Psoas muscle (tissue), 8 donors: ENCODE measurements around the gene STK10. TPM values are rescaled to one million over a fixed set of nuclear protein-coding genes. Genes with fewer than 3 reads are reported as not detected.
A peak's percentile ranks its signal among the peaks of the same experiment; 100 is the strongest.

Experiments
- ATAC-seq, 4 donors: fragments of 200-7000 bp; cut with Tn5 transposase; one replicate each; pipeline ENCODE4 v1.9.1; 2020; ENCODE audit warnings: moderate library complexity in 3 of 4, mild to moderate bottlenecking in 2 of 4
- DNase-seq, 2 donors: peaks; one replicate each; pipeline ENCODE4 v3.0.0-alpha.2; 2020
- H3K27ac ChIP-seq: fragments of 200-600 bp; one replicate; pipeline ENCODE4 v1.8.0; 2022
- H3K27me3 ChIP-seq, 3 donors: fragments of 200-600 bp in 1 of 3; one replicate each; pipeline versions ENCODE4 v1.6.1 to v1.8.0; 2013 to 2022; ENCODE audit warnings: low read length in 2 of 3, mild to moderate bottlenecking in 2 of 3, moderate library complexity in 1 of 3; ENCODE audit not compliant: insufficient read depth in 3 of 3
- H3K36me3 ChIP-seq, 2 donors: fragments of 200-600 bp in 1 of 2; one replicate each; pipeline versions ENCODE4 v1.6.1 to v1.8.0; 2013 to 2022; ENCODE audit warnings: low read depth in 1 of 2, mild to moderate bottlenecking in 1 of 2, moderate library complexity in 1 of 2; ENCODE audit not compliant: insufficient read depth in 1 of 2
- H3K4me1 ChIP-seq: fragments of 200-600 bp; one replicate; pipeline ENCODE4 v1.8.0; 2022
- H3K4me3 ChIP-seq: fragments of 200-600 bp; one replicate; pipeline ENCODE4 v1.8.0; 2022; ENCODE audit warnings: mild to moderate bottlenecking
- H3K9me3 ChIP-seq: fragments of 200-600 bp; one replicate; pipeline ENCODE4 v1.8.0; 2022
- WGBS, 3 donors: extraction: QIAGEN DNeasy Blood & Tissue Kit; methylation state at CpG; one replicate each; pipeline versions ENCODE4 v1.1.6 to v1.1.7; 2013; 5-methylcytosine and 5-hydroxymethylcytosine counted together
- intact Hi-C, 2 donors: fragments of 100-400 bp; cut with DNase I; formaldehyde crosslinking; loops; one replicate each; pipeline versions ENCODE4 v1.11.0 to v1.14.2; 2022
- polyA plus RNA-seq, 3 donors: library from polyadenylated mRNA; stranded (reverse); fragments of 200-250 nt; gene quantifications; one replicate each; pipeline ENCODE4 v1.2.3, GENCODE V29; 2013
- total RNA-seq, 4 donors: library from RNA; stranded (reverse); fragmentation: NEBNext Ultra II Directional in 2 of 4; extraction: Animal tissue kit (Norgen Biotek cat#: 25700) in 2 of 4; gene quantifications; one replicate each; pipeline versions ENCODE4 v1.2.1 to v1.2.4, GENCODE V29; 2021 to 2023
- TF ChIP-seq, protein P1 (sequence below): fragments of 200-600 bp; IDR thresholded peaks from one replicate; pipeline ENCODE4 v1.8.0; 2022; ENCODE audit warnings: antibody characterized with exemption
- donor health status: healthy with polysubstance abuse.
- donor health status: DM: no; HTN: no; CAD: no; lungs with moderate emphysema.
- donor health status: Bipolar disorder and iron deficiency.
- donor health status: healthy.
- donor health status: DM: yes; HTN: yes; CAD: no.
- donor health status: DM: no; HTN: no; CAD: no.
- donor health status: DM: no; HTN: no; CAD: no.
- donor health status: DM: yes; HTN: yes; CAD: no.

The STK10 gene
- total and polyA plus RNA-seq, 7 donors: 1.9 to 8.6 (median 6.2) TPM

DNA sequence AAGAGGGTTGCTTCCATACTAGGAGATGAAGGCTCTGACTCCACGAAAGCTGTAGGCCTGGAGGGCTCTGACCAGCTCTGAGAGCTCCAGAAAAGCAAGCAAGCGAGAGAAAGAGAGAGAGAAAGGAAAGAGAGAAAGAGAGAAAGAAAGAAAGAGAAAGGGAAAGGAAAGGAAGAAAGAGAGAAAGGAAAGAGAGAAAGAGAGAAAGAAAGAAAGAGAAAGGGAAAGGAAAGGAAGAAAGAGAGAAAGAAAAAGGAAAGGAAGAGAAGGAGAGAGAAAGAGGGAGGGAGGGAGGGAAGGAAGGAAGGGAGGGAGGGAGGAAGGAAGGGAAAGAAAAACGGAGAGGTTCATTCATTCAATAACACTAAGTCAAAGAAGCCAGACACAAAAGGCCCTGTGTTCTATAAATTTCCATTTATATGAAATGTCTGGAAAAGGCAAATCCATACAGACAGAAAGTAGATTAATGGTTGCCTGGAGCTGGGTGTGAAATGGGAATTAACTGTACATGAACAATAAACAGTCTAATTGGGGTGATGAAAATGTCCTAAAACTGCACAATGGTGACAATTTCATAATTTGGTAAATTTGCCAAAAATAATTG lies 1.8 kb upstream of the STK10 start:
- Histone ChIP-seq H3K4me1 (peaks cover 7% of the 10 kb centered on the region), H3K27ac (no peak overlapping the region), H3K27me3 (no peaks in the 10 kb centered on the region), H3K9me3 (no peaks in the 10 kb centered on the region), H3K4me3 (no peak overlapping the region), H3K36me3 (no peaks in the 10 kb centered on the region)
- DNase-seq (no peak), ATAC-seq (no peak)
- 69 to 76% (median 74%) methylated on average over 3 of the region's 3 CpGs for WGBS, 3 donors
- TF ChIP-seq, protein P1, sequence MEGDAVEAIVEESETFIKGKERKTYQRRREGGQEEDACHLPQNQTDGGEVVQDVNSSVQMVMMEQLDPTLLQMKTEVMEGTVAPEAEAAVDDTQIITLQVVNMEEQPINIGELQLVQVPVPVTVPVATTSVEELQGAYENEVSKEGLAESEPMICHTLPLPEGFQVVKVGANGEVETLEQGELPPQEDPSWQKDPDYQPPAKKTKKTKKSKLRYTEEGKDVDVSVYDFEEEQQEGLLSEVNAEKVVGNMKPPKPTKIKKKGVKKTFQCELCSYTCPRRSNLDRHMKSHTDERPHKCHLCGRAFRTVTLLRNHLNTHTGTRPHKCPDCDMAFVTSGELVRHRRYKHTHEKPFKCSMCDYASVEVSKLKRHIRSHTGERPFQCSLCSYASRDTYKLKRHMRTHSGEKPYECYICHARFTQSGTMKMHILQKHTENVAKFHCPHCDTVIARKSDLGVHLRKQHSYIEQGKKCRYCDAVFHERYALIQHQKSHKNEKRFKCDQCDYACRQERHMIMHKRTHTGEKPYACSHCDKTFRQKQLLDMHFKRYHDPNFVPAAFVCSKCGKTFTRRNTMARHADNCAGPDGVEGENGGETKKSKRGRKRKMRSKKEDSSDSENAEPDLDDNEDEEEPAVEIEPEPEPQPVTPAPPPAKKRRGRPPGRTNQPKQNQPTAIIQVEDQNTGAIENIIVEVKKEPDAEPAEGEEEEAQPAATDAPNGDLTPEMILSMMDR: no peak
- intact Hi-C loops: loop anchor here (2.0 to 5.0 kb wide), 2 partner anchors 83 to 277 kb away; no protein-coding TSS in a partner anchor

DNA sequence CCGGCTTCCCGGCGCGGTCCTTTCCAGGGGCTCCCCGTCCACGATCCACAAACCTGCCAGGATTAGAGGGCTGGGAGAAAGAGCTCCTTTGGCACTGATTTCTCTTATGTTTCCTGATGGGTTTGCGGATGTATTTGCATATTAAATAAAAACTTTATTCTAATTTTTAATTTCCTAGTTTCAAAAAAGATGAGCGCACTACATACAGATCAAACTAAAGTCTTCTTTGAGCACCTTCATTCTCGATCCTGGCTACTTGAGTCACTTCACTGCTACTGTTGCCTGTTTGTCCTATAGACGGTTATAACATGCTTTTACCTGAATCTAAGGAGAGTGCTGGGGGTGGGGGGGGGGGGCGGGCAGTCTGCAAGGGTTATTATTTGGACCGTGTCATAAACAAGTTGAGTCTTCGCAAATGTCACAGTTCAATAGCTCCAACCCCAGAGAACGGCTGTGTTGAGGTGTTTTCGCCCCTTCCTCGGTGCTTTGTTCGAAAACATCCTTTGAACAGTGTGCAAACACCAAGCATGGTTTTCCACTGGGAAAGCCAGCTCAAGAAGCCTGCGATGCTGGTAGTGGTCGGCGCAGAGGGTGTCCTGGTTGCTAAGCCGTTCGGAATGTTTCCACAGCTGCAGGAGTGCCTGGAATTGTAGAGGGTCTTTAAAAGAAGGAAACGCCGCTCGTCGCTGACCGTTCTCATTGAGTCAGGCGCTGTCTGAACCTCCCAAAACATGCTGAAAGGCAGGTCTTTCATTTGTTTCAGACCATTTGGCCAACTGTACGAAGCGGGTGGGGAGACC lies 1.1 kb upstream of the STK10 start:
- H3K9me3 ChIP-seq: no peaks in the 10 kb centered on the region
- no peaks in the 10 kb centered on the region for H3K36me3 ChIP-seq
- DNase-seq (no peak), ATAC-seq (no peak)
- TF ChIP-seq, protein P1: no peak
- H3K4me1 ChIP-seq: peaks cover 7% of the 10 kb centered on the region
- intact Hi-C loops: loop anchor here (1.0 to 5.0 kb wide), 4 partner anchors 82 to 277 kb away; partner anchors contain the start of gene UBTD2 (in 1 of the 2)
- no peak overlapping the region for H3K27ac ChIP-seq
- 47 to 50% (median 48%) methylated on average over 30 of the region's 30 CpGs for WGBS, 3 donors
- peak overlapping the region; percentile 94 for H3K4me3 ChIP-seq
- H3K27me3 ChIP-seq: no peaks in the 10 kb centered on the region

DNA sequence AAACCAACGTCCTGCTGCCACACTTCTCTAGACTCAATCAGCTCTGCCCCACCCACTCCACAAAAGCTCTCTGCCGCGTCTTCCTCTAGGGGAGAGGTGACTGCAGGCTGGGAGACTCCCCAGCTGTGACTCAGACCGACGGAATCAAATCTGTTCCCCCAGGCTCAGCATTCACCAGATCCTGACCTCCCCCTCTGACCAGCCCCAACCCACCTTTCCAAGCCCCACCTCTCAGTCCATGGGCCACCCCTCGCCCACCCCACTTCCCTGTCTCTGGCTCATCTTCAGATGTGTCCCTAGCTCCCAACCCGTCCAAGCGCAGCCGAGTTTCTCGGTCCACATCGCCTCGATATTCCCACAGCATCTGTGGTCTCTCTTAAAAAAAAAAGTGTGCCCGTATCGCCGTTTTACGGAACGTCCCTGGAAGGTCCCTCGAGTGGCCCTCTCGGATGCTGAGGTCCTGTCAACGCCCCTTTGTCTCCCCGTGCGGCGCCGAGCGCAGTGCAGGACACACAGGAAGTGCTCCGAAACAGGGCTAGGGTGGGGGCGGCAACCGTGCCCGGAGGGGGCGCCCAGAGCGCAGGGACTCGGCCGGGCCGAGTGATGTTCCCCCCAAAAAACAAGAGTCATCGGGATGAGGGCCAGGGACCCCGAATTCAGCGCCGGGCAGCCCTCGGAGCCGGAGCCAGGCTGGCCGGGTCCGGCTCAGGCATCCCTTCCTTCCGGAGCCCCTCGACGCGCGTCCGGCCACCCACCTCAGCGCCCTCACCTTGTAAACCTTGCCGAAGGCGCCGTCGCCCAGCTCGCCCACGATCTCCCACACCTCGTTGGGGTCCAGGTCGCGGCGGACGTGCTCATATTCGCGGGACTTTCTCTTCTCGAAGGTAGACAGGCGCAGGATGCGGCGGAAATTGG lies 649 bp downstream of the STK10 start:
- peak; percentile 56 to 79 for DNase-seq
- no peaks in the 10 kb centered on the region for H3K36me3 ChIP-seq
- peak overlapping the region; percentile 87 for H3K27ac ChIP-seq
- intact Hi-C loops: loop anchor here (1.0 to 5.0 kb wide), 4 partner anchors 81 to 275 kb away; partner anchors contain the start of gene UBTD2 (in 1 of the 2)
- no peaks in the 10 kb centered on the region for H3K9me3 ChIP-seq
- H3K4me1 ChIP-seq: peaks cover 13% of the 10 kb centered on the region
- ATAC-seq: peak in 3 of 4 donors; percentile 7 to 21 (median 9)
- WGBS, 3 donors: 2 to 3% (median 2%) methylated on average over 48 to 66 of the region's 66 CpGs
- TF ChIP-seq, protein P1: no peak
- H3K27me3 ChIP-seq: no peaks in the 10 kb centered on the region
- peak overlapping the region; percentile 94 for H3K4me3 ChIP-seq

DNA sequence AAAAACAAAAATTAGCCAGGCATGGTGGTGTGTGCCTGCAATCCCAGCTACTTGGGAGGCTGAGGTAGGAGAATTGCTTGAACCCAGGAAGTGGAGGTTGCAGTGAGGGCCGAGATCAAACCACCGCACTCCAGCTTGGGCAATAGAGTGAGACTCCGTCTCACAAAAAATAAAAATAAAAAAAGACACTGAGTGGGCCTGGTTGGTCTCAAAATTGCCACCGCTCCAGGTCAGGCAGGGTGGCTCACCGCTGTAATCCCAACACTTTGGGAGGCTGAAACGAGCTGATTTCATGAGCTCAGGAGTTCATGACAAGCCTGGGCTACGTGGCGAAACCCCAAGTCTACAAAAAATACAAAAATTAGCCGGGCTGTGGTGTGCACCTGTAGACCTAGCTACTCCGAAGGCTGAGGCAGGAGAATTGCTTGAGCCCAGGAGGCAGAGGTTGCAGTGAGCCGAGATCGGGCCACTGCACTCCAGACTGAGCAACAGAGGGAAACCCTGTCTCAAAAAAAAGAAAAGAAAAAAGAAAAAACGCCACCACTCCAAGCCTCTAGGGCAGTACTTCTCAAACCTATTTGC lies 1.8 kb downstream of the STK10 start:
- 86 to 90% (median 89%) methylated on average over 13 of the region's 13 CpGs for WGBS, 3 donors
- Histone ChIP-seq H3K4me3 (peak overlapping the region; percentile 94), H3K27me3 (no peaks in the 10 kb centered on the region), H3K36me3 (no peaks in the 10 kb centered on the region), H3K4me1 (peaks cover 13% of the 10 kb centered on the region), H3K9me3 (no peaks in the 10 kb centered on the region), H3K27ac (peak overlapping the region; percentile 87)
- TF ChIP-seq, protein P1: no peak
- ATAC-seq (no peak), DNase-seq (no peak)
- intact Hi-C loops: loop anchor here in 1 of 2 donors (5.0 kb wide), 1 partner anchor 274 kb away; no protein-coding TSS in a partner anchor
